ENCODE measurements around the gene AKAP11.

DNA sequence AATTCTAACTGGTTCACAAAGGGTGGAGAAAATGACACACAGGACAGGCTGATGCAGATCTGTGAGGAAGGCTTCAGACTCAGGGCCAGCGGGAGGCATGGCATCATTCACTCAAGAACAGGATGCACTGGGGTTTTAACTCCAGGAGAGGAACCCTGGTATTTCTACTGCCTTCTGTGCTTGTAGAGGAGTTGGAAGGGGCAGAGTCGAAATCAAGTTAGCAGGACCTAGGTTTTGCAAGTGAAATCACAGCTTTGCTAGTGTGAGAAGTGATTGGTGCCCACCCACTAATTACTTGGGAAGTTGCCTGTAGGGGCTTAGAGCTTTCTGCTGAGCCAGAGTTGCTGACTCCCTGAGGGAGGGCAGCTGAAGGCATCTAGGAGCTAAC lies 92.7 kb downstream of the AKAP11 start:
- TF ChIP-seq, protein P1, sequence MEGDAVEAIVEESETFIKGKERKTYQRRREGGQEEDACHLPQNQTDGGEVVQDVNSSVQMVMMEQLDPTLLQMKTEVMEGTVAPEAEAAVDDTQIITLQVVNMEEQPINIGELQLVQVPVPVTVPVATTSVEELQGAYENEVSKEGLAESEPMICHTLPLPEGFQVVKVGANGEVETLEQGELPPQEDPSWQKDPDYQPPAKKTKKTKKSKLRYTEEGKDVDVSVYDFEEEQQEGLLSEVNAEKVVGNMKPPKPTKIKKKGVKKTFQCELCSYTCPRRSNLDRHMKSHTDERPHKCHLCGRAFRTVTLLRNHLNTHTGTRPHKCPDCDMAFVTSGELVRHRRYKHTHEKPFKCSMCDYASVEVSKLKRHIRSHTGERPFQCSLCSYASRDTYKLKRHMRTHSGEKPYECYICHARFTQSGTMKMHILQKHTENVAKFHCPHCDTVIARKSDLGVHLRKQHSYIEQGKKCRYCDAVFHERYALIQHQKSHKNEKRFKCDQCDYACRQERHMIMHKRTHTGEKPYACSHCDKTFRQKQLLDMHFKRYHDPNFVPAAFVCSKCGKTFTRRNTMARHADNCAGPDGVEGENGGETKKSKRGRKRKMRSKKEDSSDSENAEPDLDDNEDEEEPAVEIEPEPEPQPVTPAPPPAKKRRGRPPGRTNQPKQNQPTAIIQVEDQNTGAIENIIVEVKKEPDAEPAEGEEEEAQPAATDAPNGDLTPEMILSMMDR (IDR thresholded peaks at IDR 0.05): no peak
- TF ChIP-seq POLR2A (IDR thresholded peaks at IDR 0.05): no peak
